GM21576 (cell line): ENCODE data around the gene ST6GALNAC5.

Source experiments
- ATAC-seq: cut with Tn5 transposase; IDR thresholded peaks from one replicate; pipeline ENCODE4 v1.9.1; 2021; ENCODE audit warnings: mild to moderate bottlenecking, moderate library complexity; ENCODE audit not compliant: unreplicated experiment

ST6GALNAC5 gene

GRCh38 chr1:77039739-77040138, 172.5 kb downstream of the ST6GALNAC5 start:
- ATAC-seq = no peak

GRCh38 chr1:77040826-77041225, 173.5 kb downstream of the ST6GALNAC5 start:
- no peak for ATAC-seq

GRCh38 chr1:77044133-77044849, 177.0 kb downstream of the ST6GALNAC5 start:
- ATAC-seq = no peak

GRCh38 chr1:77047575-77047974, 180.3 kb downstream of the ST6GALNAC5 start:
- ATAC-seq = no peak

- ATAC-seq = no peak
Observed at GRCh38 chr1:77047978-77048614, 180.8 kb downstream of the ST6GALNAC5 start.

- no peak for ATAC-seq
Observed at GRCh38 chr1:77048615-77049005, 181.3 kb downstream of the ST6GALNAC5 start.

- ATAC-seq = no peak
Observed at GRCh38 chr1:77051425-77051824, 184.1 kb downstream of the ST6GALNAC5 start.

GRCh38 chr1:77056525-77056924, 189.2 kb downstream of the ST6GALNAC5 start:
- ATAC-seq = no peak

- no peak for ATAC-seq
Observed at GRCh38 chr1:77057994-77058585, 190.8 kb downstream of the ST6GALNAC5 start.

GRCh38 chr1:77060000-77060399, 192.7 kb downstream of the ST6GALNAC5 start:
- ATAC-seq = no peak

- ATAC-seq = no peak
Observed at GRCh38 chr1:77061162-77061561, 193.9 kb downstream of the ST6GALNAC5 start.

GRCh38 chr1:77063118-77063517, 195.8 kb downstream of the ST6GALNAC5 start:
- no peak for ATAC-seq

GRCh38 chr1:77064246-77064645, 197.0 kb downstream of the ST6GALNAC5 start:
- no peak for ATAC-seq

- no peak for ATAC-seq
Observed at GRCh38 chr1:77065693-77066342, 198.5 kb downstream of the ST6GALNAC5 start.

GRCh38 chr1:77068013-77068412, 200.7 kb downstream of the ST6GALNAC5 start:
- no peak for ATAC-seq

GRCh38 chr1:77076759-77077158, 209.5 kb downstream of the ST6GALNAC5 start:
- ATAC-seq = no peak

- ATAC-seq = no peak
Observed at GRCh38 chr1:77081834-77082233, 214.6 kb downstream of the ST6GALNAC5 start.

GRCh38 chr1:77084457-77084856, 217.2 kb downstream of the ST6GALNAC5 start:
- ATAC-seq = no peak

GRCh38 chr1:77085109-77085508, 217.8 kb downstream of the ST6GALNAC5 start:
- no peak for ATAC-seq

GRCh38 chr1:77089756-77090155, 222.5 kb downstream of the ST6GALNAC5 start:
- ATAC-seq = no peak

GRCh38 chr1:77095236-77095635, 228.0 kb downstream of the ST6GALNAC5 start:
- ATAC-seq = no peak
